ENCODE results near the gene ATP7B. TPM values are rescaled to one million over a fixed set of nuclear protein-coding genes. Genes with fewer than 3 reads are reported as not detected.

Gene ATP7B
- total RNA-seq, 2 donors from 2014 or later = 2.3 to 3.0 TPM

- ATAC-seq (replicated peaks in 1 of 2) (no peak), DNase-seq (no peak)
- Mint-ChIP-seq H3K4me3 (no peak overlapping the region), H3K27ac (no peak overlapping the region), H3K36me3 (ENCODE audit: insufficient read depth in 2 of 2) (no peaks in the 10 kb centered on the region), H3K9me3 (no peaks in the 10 kb centered on the region), H3K4me1 (ENCODE audit: low read depth) (no peaks in the 10 kb centered on the region), H3K27me3 (ENCODE audit: low read depth) (peaks cover 31% of the 10 kb centered on the region)
Measured at GRCh38 chr13:51892657-51893056, 118.6 kb downstream of the ATP7B start.

- H3K27ac Mint-ChIP-seq = no peak overlapping the region
- no peak overlapping the region for H3K4me3 Mint-ChIP-seq
Measured at GRCh38 chr13:51887468-51887867, 123.8 kb downstream of the ATP7B start.

GRCh38 chr13:51885651-51886050 lies 125.6 kb downstream of the ATP7B start:
- Mint-ChIP-seq H3K4me1 (ENCODE audit: low read depth) (no peaks in the 10 kb centered on the region), H3K27ac (no peak overlapping the region), H3K27me3 (ENCODE audit: low read depth) (peaks cover 12% of the 10 kb centered on the region), H3K9me3 (peaks cover 2 to 5% of the 10 kb centered on the region in 2 donors), H3K36me3 (ENCODE audit: insufficient read depth in 2 of 2) (peaks cover 0 to 3% of the 10 kb centered on the region in 2 donors), H3K4me3 (no peak overlapping the region)
- DNase-seq (no peak), ATAC-seq (replicated peaks in 1 of 2) (no peak)

More at GRCh38 chr13:51887468-51887867, 123.8 kb downstream of the ATP7B start:
- ATAC-seq (replicated peaks in 1 of 2) = no peak
- Mint-ChIP-seq H3K4me1 (ENCODE audit: low read depth) (no peaks in the 10 kb centered on the region), H3K27me3 (ENCODE audit: low read depth) (peaks cover 15% of the 10 kb centered on the region), H3K36me3 (ENCODE audit: insufficient read depth in 2 of 2) (peaks cover 0 to 1% of the 10 kb centered on the region in 2 donors), H3K9me3 (peaks cover 0 to 3% of the 10 kb centered on the region in 2 donors)
- DNase-seq = no peak

- no peak overlapping the region for H3K4me3 Mint-ChIP-seq
- peaks cover 2 to 5% of the 10 kb centered on the region in 2 donors for H3K9me3 Mint-ChIP-seq
- DNase-seq = no peak
- ATAC-seq (replicated peaks in 1 of 2) = no peak
- H3K27ac Mint-ChIP-seq = no peak overlapping the region
- H3K27me3 Mint-ChIP-seq (ENCODE audit: low read depth) = peaks cover 12% of the 10 kb centered on the region
- H3K4me1 Mint-ChIP-seq (ENCODE audit: low read depth) = peaks cover 12% of the 10 kb centered on the region
- peaks cover 0 to 3% of the 10 kb centered on the region in 2 donors for H3K36me3 Mint-ChIP-seq (ENCODE audit: insufficient read depth in 2 of 2)
Measured at GRCh38 chr13:51883226-51883600, 128.0 kb downstream of the ATP7B start.

Other genes with a start within 250 kb of the ATP7B start
- 1 to 10 TPM; 8.0 to 8.5 TPM for gene DHRS12, start 207.3 kb downstream of the ATP7B start, total RNA-seq
- gene TMEM272, start 166.3 kb downstream of the ATP7B start, total RNA-seq = under 1 TPM; 0.19 to 0.30 TPM
- gene CCDC70, start 149.5 kb downstream of the ATP7B start, total RNA-seq = under 1 TPM in 1 of 2 donors, not detected in 1; 0.22 TPM
- gene ALG11, start 948 bp upstream of the ATP7B start, total RNA-seq = 10 to 100 TPM; 22.5 to 26.5 TPM
- gene UTP14C, start 13.2 kb upstream of the ATP7B start, total RNA-seq = 10 to 100 TPM; 10.0 to 10.4 TPM
- under 1 TPM; 0.12 to 0.16 TPM for gene NEK5, start 117.6 kb upstream of the ATP7B start, total RNA-seq
- 10 to 100 TPM; 14.4 to 14.9 TPM for gene NEK3, start 148.1 kb upstream of the ATP7B start, total RNA-seq